ENCODE data around the gene PTPRD. TPM values are rescaled to one million over a fixed set of nuclear protein-coding genes. Genes with fewer than 3 reads are reported as not detected.

PTPRD gene
- total RNA-seq, 1 donor from 2014 or later, result 6.9 TPM

- TF ChIP-seq CTCF (IDR thresholded peaks at IDR 0.05), result no peak
- H3K36me3 ChIP-seq, result no peaks in the 10 kb centered on the region
- no peak for DNase-seq (ENCODE audit: low spot score in 2 of 2)
- H3K27ac ChIP-seq, result no peak overlapping the region
- no peak overlapping the region for H3K4me3 ChIP-seq
- no peaks in the 10 kb centered on the region for H3K9me3 ChIP-seq
- intact Hi-C loops (cut with DNase I), result no loop called here
- H3K4me1 ChIP-seq, result no peaks in the 10 kb centered on the region
- H3K27me3 ChIP-seq, result no peaks in the 10 kb centered on the region
These were observed 933.4 kb downstream of the PTPRD start for GRCh38 chr9:9679433-9679832.

- H3K27me3 ChIP-seq, result no peaks in the 10 kb centered on the region
- no peaks in the 10 kb centered on the region for H3K4me1 ChIP-seq
- no peak overlapping the region for H3K27ac ChIP-seq
- intact Hi-C loops (cut with DNase I), result no loop called here
- no peak for DNase-seq (ENCODE audit: low spot score in 2 of 2)
- TF ChIP-seq CTCF (IDR thresholded peaks at IDR 0.05), result no peak
- H3K4me3 ChIP-seq, result no peak overlapping the region
- no peaks in the 10 kb centered on the region for H3K36me3 ChIP-seq
- no peaks in the 10 kb centered on the region for H3K9me3 ChIP-seq
These were observed 938.3 kb downstream of the PTPRD start for GRCh38 chr9:9674461-9674860.

GRCh38 chr9:9670454-9670853, 942.3 kb downstream of the PTPRD start:
- intact Hi-C loops (cut with DNase I), result no loop called here

GRCh38 chr9:9645006-9645405, 967.8 kb downstream of the PTPRD start:
- H3K4me3 ChIP-seq, result no peak overlapping the region
- peaks cover 0 to 9% of the 10 kb centered on the region in 2 donors for H3K4me1 ChIP-seq
- no peaks in the 10 kb centered on the region for H3K27me3 ChIP-seq
- H3K36me3 ChIP-seq, result no peaks in the 10 kb centered on the region
- no peaks in the 10 kb centered on the region for H3K9me3 ChIP-seq
- DNase-seq (ENCODE audit: low spot score in 2 of 2), result no peak
- intact Hi-C loops (cut with DNase I), result no loop called here
- TF ChIP-seq CTCF (IDR thresholded peaks at IDR 0.05), result no peak
- H3K27ac ChIP-seq, result peak overlapping the region in 1 of 2 donors; percentile 44

More at GRCh38 chr9:9670454-9670853, 942.3 kb downstream of the PTPRD start:
- DNase-seq (ENCODE audit: low spot score in 2 of 2), result no peak
- TF ChIP-seq CTCF (IDR thresholded peaks at IDR 0.05), result no peak
- Histone ChIP-seq H3K4me1 (no peaks in the 10 kb centered on the region), H3K4me3 (no peak overlapping the region), H3K36me3 (no peaks in the 10 kb centered on the region), H3K27me3 (no peaks in the 10 kb centered on the region), H3K27ac (no peak overlapping the region), H3K9me3 (no peaks in the 10 kb centered on the region)

GRCh38 chr9:9631284-9631683, 981.5 kb downstream of the PTPRD start:
- intact Hi-C loops (cut with DNase I), result loop anchor here (10.0 kb wide), 1 partner anchor 124 kb away; no protein-coding TSS in a partner anchor

More at GRCh38 chr9:9631284-9631683, 981.5 kb downstream of the PTPRD start:
- DNase-seq (ENCODE audit: low spot score in 2 of 2), result no peak
- no peaks in the 10 kb centered on the region for H3K27me3 ChIP-seq
- H3K36me3 ChIP-seq, result no peaks in the 10 kb centered on the region
- H3K4me1 ChIP-seq, result peaks cover 0 to 8% of the 10 kb centered on the region in 2 donors
- no peak overlapping the region for H3K27ac ChIP-seq
- no peaks in the 10 kb centered on the region for H3K9me3 ChIP-seq
- no peak overlapping the region for H3K4me3 ChIP-seq
- TF ChIP-seq CTCF (IDR thresholded peaks at IDR 0.05), result no peak
